GM21390 (cell line): ENCODE data around the gene ARFGAP1.

Experiments used
- ATAC-seq: cut with Tn5 transposase; IDR thresholded peaks from one replicate; pipeline ENCODE4 v1.9.1; 2021; ENCODE audit not compliant: unreplicated experiment

ARFGAP1 gene

DNA sequence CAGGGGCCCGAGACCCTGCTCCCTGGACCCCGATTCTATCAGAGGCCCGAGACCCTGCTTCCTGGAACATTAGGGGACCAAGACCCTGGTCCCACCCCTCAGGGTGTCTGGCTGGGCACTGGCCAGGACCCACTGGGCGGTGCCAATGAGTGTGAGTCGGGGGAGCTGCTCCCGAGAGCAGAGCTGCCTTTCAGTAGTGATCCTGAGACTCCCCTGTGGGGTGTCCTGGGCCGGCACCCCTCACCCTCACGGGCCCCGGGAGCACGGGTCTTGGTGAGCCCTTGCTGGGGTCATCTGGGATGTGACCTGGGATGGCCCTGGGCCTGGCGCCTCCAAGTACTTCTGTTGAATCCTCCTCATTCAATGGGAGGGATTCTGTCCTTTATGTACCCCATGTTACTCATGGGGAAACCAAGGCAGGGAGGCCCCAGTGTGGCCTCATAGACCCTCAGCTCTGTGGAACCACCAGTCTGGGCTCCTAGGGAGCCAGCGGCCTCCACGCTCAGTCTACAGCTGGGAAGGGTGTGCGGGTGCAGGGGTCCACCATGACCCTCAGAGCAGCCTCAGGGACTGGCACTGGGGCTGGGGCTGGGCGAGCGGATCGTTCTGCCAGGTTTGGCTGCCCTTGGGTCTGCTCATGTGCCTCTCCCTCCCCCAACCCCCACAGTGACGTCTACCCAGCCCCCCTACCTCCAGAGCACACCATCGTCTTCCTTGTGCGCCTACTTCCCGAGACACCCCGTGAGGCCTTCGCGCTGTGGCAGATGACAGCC, 46.0 kb downstream of the ARFGAP1 start:
- no peak for ATAC-seq

DNA sequence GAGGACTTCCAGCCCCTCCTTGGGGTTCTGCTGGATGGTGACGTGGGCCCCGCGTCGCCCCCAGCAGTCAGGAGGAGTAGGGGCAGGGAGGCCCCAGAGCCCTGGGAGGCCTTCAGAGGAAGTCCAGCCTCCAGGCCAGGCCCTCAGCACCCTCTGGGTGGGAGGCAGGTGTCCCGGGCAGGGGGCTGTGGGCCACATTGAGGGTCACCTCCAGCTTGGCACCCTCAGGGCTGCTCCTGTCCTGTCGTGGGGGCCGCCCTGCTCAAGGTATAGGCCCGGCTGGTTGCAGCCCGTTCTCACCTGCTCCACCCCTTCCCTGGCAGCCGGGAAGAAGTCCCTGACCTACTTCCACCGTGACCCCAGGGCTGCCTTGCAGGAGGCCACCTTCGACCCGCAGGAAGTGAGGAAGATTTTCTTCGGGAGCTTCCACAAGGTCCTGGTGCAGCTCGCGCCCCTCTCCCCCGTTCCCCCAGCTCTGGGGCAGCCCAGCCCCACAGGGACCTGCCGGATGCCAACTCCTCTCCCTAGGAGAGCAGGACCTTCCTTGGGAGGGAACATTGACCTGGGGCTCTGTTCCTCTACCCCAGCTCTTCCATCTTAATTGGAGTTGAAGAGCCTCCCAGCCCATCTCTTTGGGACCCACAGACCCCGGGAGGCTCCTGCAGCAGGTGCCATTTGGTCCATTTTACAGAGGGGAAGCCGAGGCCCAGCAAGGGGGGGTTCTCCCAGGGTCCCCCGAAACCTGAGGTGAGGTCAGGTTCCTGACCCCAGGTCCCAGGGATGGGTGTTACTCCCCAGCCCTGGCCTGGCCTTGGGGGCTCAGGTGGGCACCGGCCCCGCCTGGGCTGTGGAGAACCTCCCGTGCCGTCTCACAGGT, 46.8 kb downstream of the ARFGAP1 start:
- no peak for ATAC-seq

DNA sequence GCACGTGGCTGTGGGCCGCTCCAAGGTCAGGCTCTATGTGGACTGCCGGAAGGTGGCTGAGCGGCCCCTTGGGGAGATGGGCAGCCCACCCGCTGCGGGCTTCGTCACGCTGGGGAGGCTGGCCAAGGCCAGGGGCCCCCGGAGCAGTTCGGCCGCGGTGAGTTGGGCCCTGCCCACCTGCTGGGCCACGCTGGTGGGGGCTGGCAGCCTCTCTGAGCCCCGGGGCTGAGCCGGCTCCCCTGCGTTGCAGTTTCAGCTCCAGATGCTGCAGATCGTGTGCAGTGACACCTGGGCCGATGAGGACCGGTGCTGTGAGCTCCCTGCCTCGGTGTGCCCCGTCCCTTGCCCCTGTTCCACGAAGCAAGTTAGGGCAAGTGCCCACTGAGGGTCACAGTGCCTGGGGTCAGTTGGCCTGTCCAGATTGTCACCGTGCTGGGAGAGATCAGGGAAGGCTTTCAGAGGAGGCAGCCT, 47.5 kb downstream of the ARFGAP1 start:
- ATAC-seq: no peak

DNA sequence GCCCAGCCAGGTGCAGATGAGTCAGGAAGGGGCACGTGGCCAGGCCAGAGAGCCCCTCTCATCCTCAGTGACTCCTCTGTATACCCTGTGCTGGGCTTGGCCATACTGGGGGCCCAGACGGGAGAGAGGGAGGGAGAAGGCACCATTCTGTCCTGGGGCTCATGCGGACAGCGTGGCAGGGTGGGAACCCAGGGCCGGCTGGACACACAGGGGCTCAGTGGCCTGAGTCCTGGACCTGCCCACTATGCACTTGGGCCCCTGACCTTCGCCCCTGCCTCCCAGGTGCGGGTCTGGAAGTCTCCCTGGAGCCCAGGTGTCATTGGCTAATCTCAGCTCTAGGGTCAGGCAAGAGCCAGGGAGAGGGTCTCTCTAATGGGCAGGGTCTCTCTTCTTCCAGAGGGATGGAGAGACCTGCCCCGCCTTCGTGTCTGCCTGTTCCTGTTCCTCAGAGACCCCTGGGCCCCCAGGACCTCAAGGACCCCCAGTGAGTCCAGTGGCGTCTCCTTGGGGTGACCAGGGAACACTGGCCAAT, 48.1 kb downstream of the ARFGAP1 start:
- no peak for ATAC-seq

DNA sequence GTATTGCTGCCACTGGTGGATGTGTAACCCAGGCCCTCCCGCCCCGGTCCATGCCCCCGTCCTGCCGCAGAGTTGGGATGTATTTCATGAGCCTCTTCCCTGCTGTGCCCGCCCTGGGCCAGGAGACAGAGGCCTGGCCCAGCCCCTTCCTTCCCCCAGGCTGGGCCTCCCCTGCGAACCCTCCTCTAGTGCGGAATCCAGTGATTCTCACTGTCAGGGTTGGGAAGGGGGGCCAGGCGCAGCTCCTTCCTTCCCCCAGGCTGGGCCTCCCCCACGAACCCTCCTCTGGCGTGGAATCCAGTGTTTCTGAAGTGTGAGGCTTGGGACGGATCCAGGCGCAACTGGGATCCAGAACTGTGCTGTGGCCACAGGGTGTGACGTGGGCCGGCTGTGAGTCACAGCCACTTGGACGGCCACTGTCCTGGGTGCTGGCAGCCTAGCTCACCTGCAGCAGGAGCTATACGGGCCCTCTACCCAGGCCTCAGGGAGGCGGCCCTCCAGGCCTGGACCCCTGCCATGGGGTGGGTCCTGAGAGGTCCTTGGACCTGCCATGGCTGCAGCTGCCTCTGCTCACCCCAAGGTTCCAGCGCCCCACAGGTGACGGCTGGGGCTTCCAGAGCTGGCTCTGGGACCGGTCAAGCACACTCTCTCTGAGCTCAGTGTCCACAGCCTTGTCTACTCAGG, 48.7 kb downstream of the ARFGAP1 start:
- no peak for ATAC-seq

DNA sequence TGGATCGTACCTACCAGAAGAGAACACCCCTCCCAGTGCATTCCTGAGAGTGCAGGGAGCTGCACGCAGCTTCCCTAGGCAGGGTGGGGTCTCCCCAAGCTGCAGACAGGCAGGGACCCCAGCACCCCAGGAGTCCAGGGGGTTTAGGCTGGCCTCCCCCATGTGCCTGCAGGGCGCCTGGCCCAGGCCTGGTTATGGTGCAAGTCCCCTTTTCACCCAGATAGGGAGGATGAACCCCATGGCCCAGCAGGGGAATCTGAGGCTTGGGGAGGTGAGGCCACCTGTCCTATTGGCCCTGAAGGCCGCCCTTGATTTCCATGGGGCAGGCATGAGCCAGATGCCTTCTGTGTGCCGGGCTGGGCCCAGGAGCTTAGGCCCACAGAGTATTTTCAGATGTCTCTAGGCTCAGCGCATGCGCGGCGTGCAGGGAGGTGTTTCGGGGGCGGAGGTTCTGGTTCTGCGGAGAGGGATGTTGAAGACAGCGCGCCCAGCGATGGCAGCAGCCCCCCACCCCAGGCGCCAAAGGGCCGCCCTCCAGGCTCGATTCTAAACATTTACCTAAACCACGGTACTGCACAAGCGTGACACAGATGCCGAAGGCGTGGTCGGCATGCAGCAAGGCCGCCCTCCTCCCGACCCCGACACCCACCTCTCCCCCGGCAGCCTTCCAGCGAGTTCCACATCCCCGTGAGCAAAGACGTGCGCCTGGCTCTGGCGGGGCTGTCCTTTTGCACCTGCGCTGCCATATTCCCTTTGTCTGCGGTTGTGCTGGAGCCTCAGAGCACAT, 49.7 kb downstream of the ARFGAP1 start:
- no peak for ATAC-seq

DNA sequence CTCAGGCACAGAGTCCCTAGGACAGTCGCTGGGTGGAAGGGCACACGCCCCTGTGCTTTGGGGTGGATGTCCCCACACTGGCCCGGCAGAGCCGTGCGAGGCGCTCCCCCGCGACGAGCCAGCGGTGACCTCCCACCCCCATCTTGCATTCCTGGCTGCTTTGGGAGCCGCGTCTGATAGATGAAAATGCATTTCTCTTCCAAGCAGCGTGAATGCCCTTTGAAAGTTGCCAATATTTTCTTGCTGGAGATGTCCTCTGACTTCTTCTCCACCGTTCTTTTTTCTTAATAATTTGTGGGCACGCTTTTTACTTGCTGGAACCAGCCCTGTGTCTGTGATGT, 50.3 kb downstream of the ARFGAP1 start:
- ATAC-seq: no peak

DNA sequence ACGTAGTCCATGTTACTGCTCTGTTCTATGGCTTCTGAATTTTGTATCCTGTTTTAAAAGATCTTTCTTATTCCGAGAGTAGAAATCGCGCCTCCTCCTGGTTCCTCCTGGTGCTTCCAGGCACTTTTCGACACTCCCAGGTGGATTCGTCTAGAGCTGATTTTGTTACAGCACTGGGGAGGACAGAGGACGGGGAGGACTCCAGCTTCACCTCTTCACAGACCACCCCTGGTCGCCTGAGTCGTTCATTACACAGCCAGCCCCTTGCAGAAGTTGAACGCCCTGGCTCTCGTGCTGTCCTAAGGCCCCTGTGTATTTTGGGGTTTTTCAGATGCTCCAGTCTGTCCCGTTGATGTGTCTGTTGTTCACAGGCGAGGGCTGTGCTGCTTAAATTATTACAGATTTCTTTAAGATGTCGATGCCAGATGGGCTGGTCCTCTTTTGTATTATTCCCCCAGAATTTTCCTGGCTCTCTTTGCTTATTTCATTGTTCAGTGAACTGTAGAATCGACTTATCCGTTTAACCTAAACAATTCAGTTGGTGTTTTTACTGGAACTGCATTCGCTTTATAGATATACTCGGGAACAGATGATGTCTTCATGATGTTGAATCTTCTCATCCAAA, 50.9 kb downstream of the ARFGAP1 start:
- ATAC-seq: no peak

DNA sequence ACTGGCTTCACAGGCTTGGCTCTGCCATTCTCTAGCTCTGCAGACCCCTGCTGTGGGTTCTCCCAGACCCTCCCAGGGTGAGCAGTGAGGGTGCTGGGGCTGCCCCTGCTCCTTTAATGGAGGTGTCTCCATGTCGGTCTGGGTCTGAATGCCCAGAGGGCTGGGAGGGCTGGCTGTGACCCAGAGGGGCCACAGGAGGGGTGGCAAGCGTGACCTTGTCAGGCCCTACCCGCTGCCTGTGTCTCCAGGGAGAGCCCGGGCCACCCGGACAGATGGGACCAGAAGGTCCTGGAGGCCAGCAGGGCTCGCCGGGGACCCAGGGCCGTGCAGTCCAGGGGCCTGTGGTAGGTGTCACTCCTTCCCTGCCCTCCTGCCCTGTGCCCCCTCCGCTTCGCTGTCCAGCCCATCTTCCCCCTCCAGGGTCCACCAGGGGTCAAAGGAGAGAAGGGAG, 52.4 kb downstream of the ARFGAP1 start:
- no peak for ATAC-seq

DNA sequence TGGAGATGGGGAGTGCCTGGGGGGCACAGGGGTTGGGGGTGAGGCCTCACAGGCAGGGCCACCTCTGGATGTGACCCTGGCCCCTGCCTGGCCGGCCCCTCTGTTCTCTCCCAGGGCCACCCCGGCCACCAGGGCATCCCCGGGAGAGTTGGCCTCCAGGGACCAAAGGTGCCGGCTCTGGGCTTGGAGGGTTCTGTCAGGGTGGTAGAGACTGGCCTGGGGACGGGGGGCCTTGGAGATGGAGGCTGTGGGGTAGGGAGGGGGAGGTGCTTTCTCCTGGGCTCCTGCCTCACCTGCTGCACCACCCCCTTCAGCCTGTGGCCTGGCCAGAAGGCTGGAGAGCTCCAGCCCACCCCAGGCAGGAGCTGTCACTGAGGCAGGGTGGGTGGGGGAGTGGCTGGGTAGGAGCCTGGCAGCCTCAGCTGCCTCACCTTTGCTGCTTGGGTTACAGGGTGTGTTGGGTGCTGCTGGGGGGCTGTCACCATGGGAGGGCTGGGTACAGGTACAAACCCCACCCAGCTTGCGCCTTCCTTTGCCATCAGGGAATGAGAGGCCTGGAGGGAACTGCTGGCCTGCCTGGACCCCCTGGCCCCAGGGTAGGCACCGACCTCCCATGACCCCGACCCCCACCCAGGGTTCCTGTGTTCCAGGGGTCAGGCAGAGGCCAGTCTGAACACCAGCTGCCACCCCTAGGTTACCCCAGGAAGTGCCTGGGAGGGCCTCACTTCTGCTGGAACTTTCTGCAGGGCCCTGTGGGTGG, 53.1 kb downstream of the ARFGAP1 start:
- no peak for ATAC-seq

DNA sequence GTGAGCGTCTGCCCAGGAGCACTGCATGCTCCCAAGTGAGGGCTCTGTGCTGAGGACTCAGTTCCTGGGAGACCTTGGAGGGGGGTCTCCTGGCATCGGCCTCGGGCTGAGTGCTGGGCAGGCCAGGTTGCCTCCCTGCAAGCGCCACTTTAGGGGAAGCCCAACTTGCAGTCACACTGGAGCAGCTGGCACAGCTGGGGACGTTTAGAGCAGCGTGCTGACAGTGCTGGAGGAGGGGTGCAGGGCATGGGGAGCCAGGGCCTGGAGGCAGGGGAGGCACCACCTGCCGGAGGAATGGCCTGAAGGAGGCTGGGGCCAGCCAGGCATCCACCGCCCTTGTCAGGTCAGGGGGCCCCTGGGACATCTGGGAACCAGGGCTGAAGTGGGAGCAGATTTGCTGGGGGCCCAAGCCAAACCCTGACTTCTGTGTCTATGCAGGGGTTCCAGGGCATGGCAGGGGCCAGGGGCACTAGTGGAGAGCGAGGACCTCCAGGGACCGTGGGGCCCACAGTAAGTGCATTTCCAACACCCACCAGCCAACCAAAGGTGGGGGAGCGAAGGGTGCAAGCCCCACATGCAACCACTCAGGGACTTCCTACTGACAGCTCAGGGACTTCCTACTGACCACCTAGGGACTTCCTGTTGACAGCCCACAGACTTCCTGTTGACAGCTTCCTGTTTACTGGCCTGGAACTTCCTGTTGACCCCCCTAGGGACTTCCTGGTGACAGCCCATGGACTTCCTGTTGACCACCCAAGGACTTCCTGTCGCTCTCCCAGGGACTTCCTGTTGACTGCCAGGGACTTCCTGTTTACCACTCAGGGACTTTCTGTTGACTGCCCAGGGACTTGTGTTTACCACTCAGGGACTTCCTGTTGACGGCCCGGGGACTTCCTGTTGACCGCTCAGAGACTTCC, 54.0 kb downstream of the ARFGAP1 start:
- ATAC-seq: no peak

DNA sequence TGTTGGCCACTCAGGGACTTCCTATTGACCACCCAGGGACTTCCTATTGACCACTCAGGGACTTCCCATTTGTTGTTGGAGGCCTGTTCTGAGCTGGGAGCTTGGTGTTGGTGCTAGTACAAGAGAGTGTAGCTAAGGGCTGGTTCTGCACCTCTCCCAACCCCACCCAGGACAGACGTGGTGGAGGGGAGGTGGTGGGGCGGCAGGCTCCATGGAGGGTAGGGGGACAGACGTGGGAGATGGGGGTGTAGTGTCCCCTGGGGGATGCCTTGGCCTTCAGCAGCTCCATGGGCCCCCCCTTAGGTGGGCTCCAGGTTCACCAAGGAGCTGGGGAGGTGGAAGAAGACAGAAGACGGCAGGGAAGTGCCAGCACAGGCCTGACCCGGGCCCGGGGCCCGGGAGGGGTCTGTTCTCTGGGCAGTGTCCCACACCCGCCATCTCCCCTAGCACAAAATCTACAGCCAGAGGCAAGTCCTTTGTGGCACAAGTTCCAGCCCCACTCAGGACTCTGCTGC, 54.7 kb downstream of the ARFGAP1 start:
- no peak for ATAC-seq

DNA sequence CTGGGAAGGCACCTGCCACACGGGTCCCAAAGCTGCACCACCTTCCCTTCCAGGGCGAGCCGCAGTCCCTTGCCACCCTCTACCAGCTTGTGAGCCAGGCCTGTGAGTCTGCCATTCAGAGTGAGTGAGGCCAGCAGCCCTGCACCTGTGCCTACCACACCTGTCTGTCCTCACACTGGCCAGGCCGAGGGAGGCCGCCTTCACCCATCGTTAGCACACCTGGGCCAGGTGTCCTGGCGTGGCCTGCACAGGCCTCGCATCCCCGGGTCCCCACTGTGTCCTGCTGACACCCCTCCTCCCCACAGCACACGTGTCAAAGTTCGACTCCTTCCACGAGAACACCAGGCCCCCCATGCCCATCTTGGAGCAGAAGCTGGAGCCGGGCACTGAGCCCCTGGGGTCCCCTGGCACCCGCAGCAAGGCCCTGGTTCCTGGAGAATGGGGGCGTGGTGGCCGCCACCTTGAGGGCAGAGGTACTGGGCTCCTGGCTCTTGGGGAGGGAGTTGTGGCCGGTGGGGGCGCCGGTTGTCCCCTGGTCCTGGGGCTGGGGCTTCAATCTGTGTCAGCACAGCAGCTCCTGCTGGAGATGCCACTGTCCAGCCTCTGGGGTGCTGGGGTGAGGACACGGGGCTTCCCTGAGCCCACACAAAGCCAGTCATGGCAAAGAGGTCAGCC, 55.5 kb downstream of the ARFGAP1 start:
- no peak for ATAC-seq

DNA sequence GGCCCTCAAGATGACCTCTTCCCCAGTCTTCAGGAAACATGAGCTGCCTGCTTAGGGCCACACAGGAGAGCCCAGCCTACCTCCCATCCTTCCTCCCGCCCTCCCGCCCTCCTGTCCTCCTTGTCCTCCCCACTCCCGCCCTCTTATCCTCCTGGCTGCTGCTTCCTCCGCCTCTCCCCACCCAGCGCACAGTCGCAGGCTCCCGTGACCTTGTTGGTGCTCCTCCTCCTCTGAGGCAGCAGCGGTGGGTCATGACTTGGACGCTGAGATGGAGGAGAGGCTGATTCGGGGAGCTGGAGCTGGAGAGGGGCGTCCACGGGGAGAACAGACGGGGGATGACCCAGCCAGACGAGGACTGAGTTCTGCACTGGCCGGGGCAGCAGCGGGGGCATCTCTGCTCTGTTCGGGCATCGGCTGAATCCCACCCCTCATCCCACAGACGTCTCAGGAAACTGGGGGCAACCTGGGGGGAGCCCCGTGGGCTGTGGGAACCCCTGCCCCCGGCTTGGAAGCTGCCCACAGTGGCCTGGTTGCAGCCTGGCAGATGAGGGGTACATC, 56.2 kb downstream of the ARFGAP1 start:
- no peak for ATAC-seq

DNA sequence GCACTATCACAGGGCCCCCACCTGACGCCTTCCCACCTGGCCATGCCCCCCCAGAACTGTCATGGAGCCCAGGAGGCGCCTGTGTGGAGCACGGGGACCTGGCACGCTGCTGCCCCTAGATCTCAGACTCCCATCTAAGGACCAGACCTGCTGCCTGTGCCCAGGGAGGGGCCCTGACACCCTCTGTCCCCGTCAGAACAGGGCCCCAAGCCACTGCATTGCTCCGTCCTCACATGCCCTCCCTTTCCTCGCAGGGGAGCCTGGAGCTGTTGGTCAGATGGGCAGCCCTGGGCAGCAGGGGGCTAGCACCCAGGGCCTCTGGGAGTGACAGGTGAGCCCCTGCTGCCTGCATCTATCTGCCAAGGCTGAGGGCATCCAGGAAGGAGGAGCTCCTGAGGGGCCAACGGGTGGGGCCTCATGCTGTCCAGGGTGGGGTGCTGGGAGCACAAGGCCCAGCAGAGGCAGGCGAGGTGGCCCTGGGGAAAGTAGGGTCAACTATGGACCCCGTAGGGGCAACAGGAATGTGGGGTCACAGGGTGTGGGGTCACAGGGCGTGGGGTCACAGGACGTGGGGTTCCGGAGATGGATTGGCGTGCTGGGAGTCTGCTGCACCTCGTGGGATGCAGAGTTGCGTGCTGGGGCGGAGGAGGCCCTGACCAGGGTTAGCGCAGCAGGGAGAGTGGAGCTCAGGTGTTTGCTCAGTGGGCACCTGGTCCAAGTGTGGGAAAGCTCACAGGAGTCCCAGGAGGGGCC, 56.9 kb downstream of the ARFGAP1 start:
- no peak for ATAC-seq

DNA sequence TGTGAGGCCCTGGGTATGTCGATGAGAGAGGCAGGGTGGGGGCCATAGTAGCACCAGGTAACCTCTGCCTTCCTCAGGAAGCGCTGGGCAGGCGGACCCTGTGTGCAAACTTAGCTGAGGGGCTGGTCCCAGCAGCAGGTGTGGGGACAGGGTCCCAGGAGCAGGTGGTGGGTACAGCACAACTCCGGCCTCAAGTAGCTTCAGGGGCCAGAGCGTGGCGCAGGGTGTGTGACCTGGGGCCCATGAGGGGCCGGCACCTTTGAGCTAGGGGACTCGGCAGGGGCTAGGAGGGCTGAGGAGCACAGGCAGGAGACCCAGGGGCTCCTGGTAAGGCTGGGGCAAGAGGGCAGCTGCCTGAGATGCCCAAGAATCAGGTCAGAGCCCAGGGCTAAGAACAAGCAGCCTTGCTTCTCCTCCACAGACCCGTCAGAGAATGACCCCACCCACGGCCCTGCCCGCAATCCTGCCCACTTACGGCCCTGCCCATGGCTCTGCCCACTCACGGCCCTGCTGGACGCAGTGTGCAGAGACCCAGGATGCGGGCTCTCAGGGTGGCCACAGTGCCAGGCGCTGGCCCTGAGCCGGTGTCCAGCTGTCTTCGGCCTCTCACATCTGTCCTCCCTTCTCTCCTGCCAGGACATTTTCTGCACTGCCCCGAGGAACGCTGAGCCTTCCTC, 57.6 kb downstream of the ARFGAP1 start:
- ATAC-seq: no peak
